Spleen (tissue), 11 donors: ENCODE measurements around the gene AK8. TPM values are rescaled to one million over a fixed set of nuclear protein-coding genes. Genes with fewer than 3 reads are reported as not detected.

ENCODE experiments used
- DNase-seq: peaks from one replicate; pipeline ENCODE4 v3.0.0-alpha.2; 2020
- H3K27ac ChIP-seq, 8 donors: fragments of 200-600 bp; sonication (generic) in 7 of 8; 1 replicate in 4 of 8; 2 replicates in 4 of 8; pipeline versions ENCODE4 v1.5.0 to v1.8.0; 2016 to 2021; ENCODE audit warnings: inconsistent platforms in 4 of 8, mild to moderate bottlenecking in 4 of 8, moderate library complexity in 1 of 8
- H3K27me3 ChIP-seq, 7 donors: fragments of 200-600 bp; sonication (generic) in 6 of 7; replicated peaks in 1 of 7; 1 replicate in 4 of 7; 2 replicates in 3 of 7; pipeline versions ENCODE4 v1.5.0 to v1.8.0; 2016 to 2021; ENCODE audit warnings: inconsistent platforms in 3 of 7, mild to moderate bottlenecking in 1 of 7
- H3K36me3 ChIP-seq, 6 donors: fragments of 200-600 bp; sonication (generic) in 5 of 6; 1 replicate in 4 of 6; 2 replicates in 2 of 6; pipeline versions ENCODE4 v1.5.0 to v1.8.0; 2016 to 2021; ENCODE audit warnings: inconsistent platforms in 2 of 6
- H3K4me1 ChIP-seq, 6 donors: fragments of 200-600 bp; sonication (generic) in 5 of 6; 1 replicate in 3 of 6; 2 replicates in 3 of 6; pipeline versions ENCODE4 v1.5.0 to v1.8.0; 2016 to 2021; ENCODE audit warnings: inconsistent platforms in 3 of 6
- H3K4me3 ChIP-seq, 8 donors: fragments of 200-600 bp; sonication (generic) in 7 of 8; 1 replicate in 4 of 8; 2 replicates in 4 of 8; pipeline versions ENCODE4 v1.5.0 to v1.8.0; 2016 to 2021; ENCODE audit warnings: inconsistent platforms in 4 of 8, mild to moderate bottlenecking in 4 of 8, moderate library complexity in 2 of 8
- H3K9me3 ChIP-seq, 8 donors: fragments of 200-600 bp; sonication (generic) in 7 of 8; 1 replicate in 4 of 8; 2 replicates in 4 of 8; pipeline versions ENCODE4 v1.5.0 to v1.8.0; 2016 to 2021; ENCODE audit warnings: inconsistent platforms in 4 of 8
- POLR2A ChIP-seq, 3 donors: fragments of 450-650 bp; IDR thresholded peaks; one replicate each; pipeline ENCODE4 v1.5.1; 2017; ENCODE audit warnings: antibody characterized with exemption in 3 of 3, mild to moderate bottlenecking in 1 of 3
- POLR2AphosphoS5 ChIP-seq, 3 donors: sonication (generic); formaldehyde crosslinking; IDR thresholded peaks; one replicate each; pipeline ENCODE4 v1.5.1; 2017; ENCODE audit warnings: antibody characterized with exemption in 3 of 3
- WGBS, 5 donors: extraction: QIAGEN DNeasy Blood & Tissue Kit in 3 of 5; methylation state at CpG; one replicate each; pipeline versions ENCODE4 v1.1.5 to v1.1.7; 2013 to 2018; 5-methylcytosine and 5-hydroxymethylcytosine counted together
- intact Hi-C: fragments of 100-400 bp; cut with DNase I; formaldehyde crosslinking; loops from one replicate; pipeline ENCODE4 v1.15.0; 2023; ENCODE audit warnings: low total_unique reads
- polyA plus RNA-seq, 3 donors: library from polyadenylated mRNA; stranded (reverse); fragments of 200-250 nt; gene quantifications; one replicate each; pipeline ENCODE4 v1.2.1, GENCODE V29; 2013
- total RNA-seq, 7 donors: library from RNA; depleted of rRNA in 3 of 7; stranded (reverse); fragments of >200 nt in 3 of 7; fragmentation: NEBNext Ultra II Directional in 4 of 7; extraction: Animal tissue kit (Norgen Biotek cat#: 25700) in 4 of 7; gene quantifications; one replicate each; pipeline versions ENCODE4 v1.1.0 to v1.2.1, GENCODE V29; 2016 to 2021
- TF ChIP-seq, protein P1 (sequence below), 11 experiments: fragments of 200-600 bp in 7 of 11; fragments of 450-650 bp in 4 of 11; sonication (generic) in 4 of 11; IDR thresholded peaks in 8 of 11; conservative IDR thresholded peaks in 3 of 11; 1 replicate in 7 of 11; 2 replicates in 4 of 11; pipeline versions ENCODE4 v1.4.0 to v1.8.0; 2016 to 2021; ENCODE audit warnings: antibody characterized with exemption in 11 of 11, inconsistent platforms in 4 of 11, mild to moderate bottlenecking in 1 of 11
- donor health status: healthy with polysubstance abuse.
- donor health status: DM: no; HTN: no; CAD: no; lungs with moderate emphysema.
- donor health status: DM: no; HTN: no; CAD: no.
- donor health status: Bipolar disorder and iron deficiency.
- donor health status: healthy.
- donor health status: DM: no; HTN: no; CAD: no.
- donor health status: DM: yes; HTN: yes; CAD: no.

Gene AK8
- total and polyA plus RNA-seq, 10 donors: 0.22 to 1.8 (median 0.93) TPM

DNA sequence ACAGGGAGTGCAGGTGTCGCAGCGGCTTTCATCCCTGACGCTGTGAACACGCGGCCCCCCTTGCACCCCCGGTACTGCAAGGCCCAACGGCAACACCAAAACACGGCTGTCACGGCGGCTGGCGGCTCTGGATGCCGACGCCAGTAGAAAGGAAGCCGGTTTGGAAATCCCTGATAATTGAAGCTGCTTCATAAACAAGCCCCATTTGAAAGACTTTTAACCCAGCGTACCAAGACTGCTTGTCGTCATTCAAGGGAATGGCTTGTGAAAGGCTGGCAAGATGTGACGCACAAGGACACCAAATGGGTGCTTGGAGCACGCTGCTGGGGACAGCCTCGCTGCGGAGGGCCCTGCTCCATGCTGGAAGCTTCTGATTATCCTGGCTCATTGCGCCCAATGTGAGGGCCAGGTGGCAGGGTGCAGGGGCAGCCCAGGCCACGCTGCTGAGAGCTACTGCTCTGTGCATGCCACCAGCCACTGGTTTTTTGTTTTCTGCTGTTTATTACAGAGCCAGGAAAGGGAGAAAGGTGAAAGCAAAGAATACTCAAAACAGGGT lies 144.7 kb downstream of the AK8 start:
- Histone ChIP-seq H3K4me1 (no peaks in the 10 kb centered on the region), H3K27me3 (peaks cover 0 to 17% (median 0%) of the 10 kb centered on the region in 7 donors), H3K27ac (no peak overlapping the region), H3K9me3 (no peaks in the 10 kb centered on the region), H3K36me3 (no peaks in the 10 kb centered on the region), H3K4me3 (no peak overlapping the region)
- 81 to 90% (median 83%) methylated on average over 22 of the region's 22 CpGs for WGBS, 5 donors
- intact Hi-C loops: no loop called here
- TF ChIP-seq POLR2A (IDR thresholded peaks at IDR 0.05): no peak
- TF ChIP-seq, protein P1, sequence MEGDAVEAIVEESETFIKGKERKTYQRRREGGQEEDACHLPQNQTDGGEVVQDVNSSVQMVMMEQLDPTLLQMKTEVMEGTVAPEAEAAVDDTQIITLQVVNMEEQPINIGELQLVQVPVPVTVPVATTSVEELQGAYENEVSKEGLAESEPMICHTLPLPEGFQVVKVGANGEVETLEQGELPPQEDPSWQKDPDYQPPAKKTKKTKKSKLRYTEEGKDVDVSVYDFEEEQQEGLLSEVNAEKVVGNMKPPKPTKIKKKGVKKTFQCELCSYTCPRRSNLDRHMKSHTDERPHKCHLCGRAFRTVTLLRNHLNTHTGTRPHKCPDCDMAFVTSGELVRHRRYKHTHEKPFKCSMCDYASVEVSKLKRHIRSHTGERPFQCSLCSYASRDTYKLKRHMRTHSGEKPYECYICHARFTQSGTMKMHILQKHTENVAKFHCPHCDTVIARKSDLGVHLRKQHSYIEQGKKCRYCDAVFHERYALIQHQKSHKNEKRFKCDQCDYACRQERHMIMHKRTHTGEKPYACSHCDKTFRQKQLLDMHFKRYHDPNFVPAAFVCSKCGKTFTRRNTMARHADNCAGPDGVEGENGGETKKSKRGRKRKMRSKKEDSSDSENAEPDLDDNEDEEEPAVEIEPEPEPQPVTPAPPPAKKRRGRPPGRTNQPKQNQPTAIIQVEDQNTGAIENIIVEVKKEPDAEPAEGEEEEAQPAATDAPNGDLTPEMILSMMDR (IDR thresholded peaks at IDR 0.05 in 8 of 11, conservative IDR thresholded peaks at IDR 0.05 in 3 of 11): no peak
- TF ChIP-seq POLR2AphosphoS5 (IDR thresholded peaks at IDR 0.05): no peak
- no peak for DNase-seq

DNA sequence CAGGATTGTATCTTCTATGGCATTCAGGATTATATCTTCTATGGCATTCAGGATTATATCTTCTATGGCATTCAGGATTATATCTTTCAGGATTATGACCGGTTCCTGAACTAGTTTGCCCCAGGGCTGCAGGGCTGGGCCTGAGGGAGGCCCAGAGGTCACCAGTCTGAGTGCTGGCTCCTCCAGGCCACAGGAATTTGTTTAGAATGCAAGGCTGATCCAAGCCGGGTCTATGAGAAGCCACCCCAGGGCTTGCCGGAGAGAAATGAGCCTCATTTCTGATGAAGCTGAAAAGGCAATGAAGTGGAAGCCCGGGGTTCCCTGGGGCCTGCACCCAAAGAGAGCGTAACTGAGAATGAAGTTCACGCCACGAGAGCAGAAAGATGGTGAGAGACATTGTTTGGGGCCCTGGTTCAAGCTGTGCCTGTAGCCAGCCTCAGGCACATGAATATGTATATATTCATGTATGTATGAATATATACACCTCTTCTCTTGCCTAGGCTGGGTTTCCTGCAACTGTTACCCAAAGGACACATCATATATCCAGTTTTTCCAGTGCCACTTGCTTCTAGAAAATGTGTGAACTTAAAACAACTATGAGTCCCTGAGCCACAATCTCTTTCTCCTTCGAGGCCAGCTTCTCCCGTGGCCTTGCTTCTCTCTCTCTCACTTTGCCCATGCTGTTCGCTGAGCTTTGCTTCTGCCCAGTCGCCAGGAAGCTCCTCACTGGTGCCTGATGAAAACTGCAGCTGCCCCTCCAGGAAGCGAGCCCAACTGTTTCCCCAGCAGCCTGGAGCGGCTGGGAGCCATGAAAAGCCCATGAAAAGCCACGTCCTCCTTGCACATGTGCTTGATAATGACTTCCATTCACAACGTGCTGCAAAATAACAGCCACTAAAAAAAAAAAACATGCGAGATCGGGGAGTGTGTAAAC lies 145.5 kb downstream of the AK8 start:
- DNase-seq: no peak
- intact Hi-C loops: no loop called here
- Histone ChIP-seq H3K27me3 (peaks cover 0 to 24% (median 0%) of the 10 kb centered on the region in 7 donors), H3K9me3 (no peaks in the 10 kb centered on the region), H3K4me3 (no peak overlapping the region), H3K27ac (no peak overlapping the region), H3K36me3 (no peaks in the 10 kb centered on the region), H3K4me1 (no peaks in the 10 kb centered on the region)
- TF ChIP-seq POLR2AphosphoS5 (IDR thresholded peaks at IDR 0.05) (no peak), POLR2A (IDR thresholded peaks at IDR 0.05) (no peak)
- TF ChIP-seq, protein P1 (IDR thresholded peaks at IDR 0.05 in 8 of 11, conservative IDR thresholded peaks at IDR 0.05 in 3 of 11): no peak
- WGBS, 5 donors: 57 to 71% (median 67%) methylated on average over 17 of the region's 17 CpGs

DNA sequence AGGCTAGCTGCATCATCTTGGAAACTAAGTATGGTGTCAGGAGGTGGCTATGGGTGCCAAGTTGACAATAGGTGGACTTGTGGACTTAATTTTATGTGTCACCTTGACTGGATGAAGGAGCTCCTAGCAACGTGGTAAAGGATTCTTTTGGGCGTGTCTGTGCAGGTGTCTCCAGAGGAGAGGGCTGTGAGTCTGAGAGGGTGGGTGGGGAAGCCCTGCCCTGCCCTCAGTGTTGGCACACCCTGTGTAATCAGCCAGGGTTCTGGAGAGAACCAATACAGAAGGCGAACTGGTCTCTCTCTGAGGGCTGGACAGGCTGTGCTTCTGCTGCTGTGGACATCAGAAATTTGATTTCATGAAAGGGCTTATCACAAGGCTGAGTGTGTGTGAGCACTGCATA lies 146.9 kb downstream of the AK8 start:
- Histone ChIP-seq H3K4me1 (no peaks in the 10 kb centered on the region), H3K4me3 (no peak overlapping the region), H3K9me3 (no peaks in the 10 kb centered on the region), H3K27ac (no peak overlapping the region), H3K36me3 (no peaks in the 10 kb centered on the region), H3K27me3 (peaks cover 0 to 28% (median 0%) of the 10 kb centered on the region in 7 donors)
- no peak for DNase-seq
- TF ChIP-seq, protein P1 (IDR thresholded peaks at IDR 0.05 in 8 of 11, conservative IDR thresholded peaks at IDR 0.05 in 3 of 11): no peak
- TF ChIP-seq POLR2A (IDR thresholded peaks at IDR 0.05): no peak
- no peak for TF ChIP-seq POLR2AphosphoS5 (IDR thresholded peaks at IDR 0.05)
- WGBS, 5 donors: 70 to 87% (median 76%) methylated on average over 3 of the region's 3 CpGs
- intact Hi-C loops: no loop called here
